ENCODE data around the gene PDCD7.
A peak's percentile ranks its signal among the peaks of the same experiment; 100 is the strongest.
"Not testable (repeated sequence)": the region's sequence is repeated elsewhere in the genome, so short reads cannot be mapped to it uniquely, and the experiment has no call there.

The PDCD7 gene

GRCh38 chr15:65133548-65134200 lies at the start of gene PDCD7:
Gene PDCD7, minus strand, starts transcription at chr15:65133808. Its CDS starts 27 bp downstream, at chr15:65133781.
- DNase-seq (ENCODE audit: low read depth in 3 of 3): peak; percentile 63 to 71 (median 70)

- no peak for DNase-seq (ENCODE audit: low read depth in 3 of 3)
Observed at GRCh38 chr15:65182538-65182937, 48.9 kb upstream of the PDCD7 start.

GRCh38 chr15:65181582-65182353 lies 48.2 kb upstream of the PDCD7 start:
- DNase-seq (ENCODE audit: low read depth in 3 of 3): not testable (repeated sequence)

- no peak for DNase-seq (ENCODE audit: low read depth in 3 of 3)
Observed at GRCh38 chr15:65180167-65180566, 46.6 kb upstream of the PDCD7 start.

GRCh38 chr15:65177901-65178300 lies 44.3 kb upstream of the PDCD7 start:
- no peak for DNase-seq (ENCODE audit: low read depth in 3 of 3)

GRCh38 chr15:65176056-65176455 lies 42.4 kb upstream of the PDCD7 start:
- no peak for DNase-seq (ENCODE audit: low read depth in 3 of 3)

GRCh38 chr15:65175511-65175910 lies 41.9 kb upstream of the PDCD7 start:
- DNase-seq (ENCODE audit: low read depth in 3 of 3): no peak

GRCh38 chr15:65174509-65174908 lies 40.9 kb upstream of the PDCD7 start:
- no peak for DNase-seq (ENCODE audit: low read depth in 3 of 3)

- DNase-seq (ENCODE audit: low read depth in 3 of 3): no peak
Observed at GRCh38 chr15:65172531-65172930, 38.9 kb upstream of the PDCD7 start.

- DNase-seq (ENCODE audit: low read depth in 3 of 3): no peak
Observed at GRCh38 chr15:65171428-65171827, 37.8 kb upstream of the PDCD7 start.

- DNase-seq (ENCODE audit: low read depth in 3 of 3): no peak
Observed at GRCh38 chr15:65165875-65166274, 32.3 kb upstream of the PDCD7 start.

GRCh38 chr15:65164139-65164538 lies 30.5 kb upstream of the PDCD7 start:
- no peak for DNase-seq (ENCODE audit: low read depth in 3 of 3)

GRCh38 chr15:65163041-65163440 lies 29.4 kb upstream of the PDCD7 start:
- DNase-seq (ENCODE audit: low read depth in 3 of 3): no peak

GRCh38 chr15:65156692-65157091 lies 23.1 kb upstream of the PDCD7 start:
- DNase-seq (ENCODE audit: low read depth in 3 of 3): no peak

- no peak for DNase-seq (ENCODE audit: low read depth in 3 of 3)
Observed at GRCh38 chr15:65154720-65155119, 21.1 kb upstream of the PDCD7 start.

- no peak for DNase-seq (ENCODE audit: low read depth in 3 of 3)
Observed at GRCh38 chr15:65147902-65148301, 14.3 kb upstream of the PDCD7 start.

GRCh38 chr15:65146438-65146837 lies 12.8 kb upstream of the PDCD7 start:
- DNase-seq (ENCODE audit: low read depth in 3 of 3): no peak

GRCh38 chr15:65138631-65139030 lies 5.0 kb upstream of the PDCD7 start:
- not testable (repeated sequence) for DNase-seq (ENCODE audit: low read depth in 3 of 3)

GRCh38 chr15:65137893-65138292 lies 4.3 kb upstream of the PDCD7 start:
- DNase-seq (ENCODE audit: low read depth in 3 of 3): not testable (repeated sequence)

GRCh38 chr15:65137089-65137488 lies 3.5 kb upstream of the PDCD7 start:
- not testable (repeated sequence) for DNase-seq (ENCODE audit: low read depth in 3 of 3)

- DNase-seq (ENCODE audit: low read depth in 3 of 3): no peak
Observed at GRCh38 chr15:65134538-65134937, 930 bp upstream of the PDCD7 start.

GRCh38 chr15:65132878-65133547 lies 595 bp downstream of the PDCD7 start:
- peak in 2 of 3 donors; percentile 2 to 14 for DNase-seq (ENCODE audit: low read depth in 3 of 3)

- no peak for DNase-seq (ENCODE audit: low read depth in 3 of 3)
Observed at GRCh38 chr15:65130941-65131340, 2.7 kb downstream of the PDCD7 start.
